ENCODE measurements around the gene SDHAF4.

- TF ChIP-seq, protein P1, sequence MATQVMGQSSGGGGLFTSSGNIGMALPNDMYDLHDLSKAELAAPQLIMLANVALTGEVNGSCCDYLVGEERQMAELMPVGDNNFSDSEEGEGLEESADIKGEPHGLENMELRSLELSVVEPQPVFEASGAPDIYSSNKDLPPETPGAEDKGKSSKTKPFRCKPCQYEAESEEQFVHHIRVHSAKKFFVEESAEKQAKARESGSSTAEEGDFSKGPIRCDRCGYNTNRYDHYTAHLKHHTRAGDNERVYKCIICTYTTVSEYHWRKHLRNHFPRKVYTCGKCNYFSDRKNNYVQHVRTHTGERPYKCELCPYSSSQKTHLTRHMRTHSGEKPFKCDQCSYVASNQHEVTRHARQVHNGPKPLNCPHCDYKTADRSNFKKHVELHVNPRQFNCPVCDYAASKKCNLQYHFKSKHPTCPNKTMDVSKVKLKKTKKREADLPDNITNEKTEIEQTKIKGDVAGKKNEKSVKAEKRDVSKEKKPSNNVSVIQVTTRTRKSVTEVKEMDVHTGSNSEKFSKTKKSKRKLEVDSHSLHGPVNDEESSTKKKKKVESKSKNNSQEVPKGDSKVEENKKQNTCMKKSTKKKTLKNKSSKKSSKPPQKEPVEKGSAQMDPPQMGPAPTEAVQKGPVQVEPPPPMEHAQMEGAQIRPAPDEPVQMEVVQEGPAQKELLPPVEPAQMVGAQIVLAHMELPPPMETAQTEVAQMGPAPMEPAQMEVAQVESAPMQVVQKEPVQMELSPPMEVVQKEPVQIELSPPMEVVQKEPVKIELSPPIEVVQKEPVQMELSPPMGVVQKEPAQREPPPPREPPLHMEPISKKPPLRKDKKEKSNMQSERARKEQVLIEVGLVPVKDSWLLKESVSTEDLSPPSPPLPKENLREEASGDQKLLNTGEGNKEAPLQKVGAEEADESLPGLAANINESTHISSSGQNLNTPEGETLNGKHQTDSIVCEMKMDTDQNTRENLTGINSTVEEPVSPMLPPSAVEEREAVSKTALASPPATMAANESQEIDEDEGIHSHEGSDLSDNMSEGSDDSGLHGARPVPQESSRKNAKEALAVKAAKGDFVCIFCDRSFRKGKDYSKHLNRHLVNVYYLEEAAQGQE (IDR thresholded peaks at IDR 0.05; ENCODE audit: insufficient replicate concordance, low read depth): no peak
- TF ChIP-seq SPI1 (IDR thresholded peaks at IDR 0.05; ENCODE audit: borderline replicate concordance, low read depth): no peak
- TF ChIP-seq, protein P2, sequence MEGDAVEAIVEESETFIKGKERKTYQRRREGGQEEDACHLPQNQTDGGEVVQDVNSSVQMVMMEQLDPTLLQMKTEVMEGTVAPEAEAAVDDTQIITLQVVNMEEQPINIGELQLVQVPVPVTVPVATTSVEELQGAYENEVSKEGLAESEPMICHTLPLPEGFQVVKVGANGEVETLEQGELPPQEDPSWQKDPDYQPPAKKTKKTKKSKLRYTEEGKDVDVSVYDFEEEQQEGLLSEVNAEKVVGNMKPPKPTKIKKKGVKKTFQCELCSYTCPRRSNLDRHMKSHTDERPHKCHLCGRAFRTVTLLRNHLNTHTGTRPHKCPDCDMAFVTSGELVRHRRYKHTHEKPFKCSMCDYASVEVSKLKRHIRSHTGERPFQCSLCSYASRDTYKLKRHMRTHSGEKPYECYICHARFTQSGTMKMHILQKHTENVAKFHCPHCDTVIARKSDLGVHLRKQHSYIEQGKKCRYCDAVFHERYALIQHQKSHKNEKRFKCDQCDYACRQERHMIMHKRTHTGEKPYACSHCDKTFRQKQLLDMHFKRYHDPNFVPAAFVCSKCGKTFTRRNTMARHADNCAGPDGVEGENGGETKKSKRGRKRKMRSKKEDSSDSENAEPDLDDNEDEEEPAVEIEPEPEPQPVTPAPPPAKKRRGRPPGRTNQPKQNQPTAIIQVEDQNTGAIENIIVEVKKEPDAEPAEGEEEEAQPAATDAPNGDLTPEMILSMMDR (IDR thresholded peaks at IDR 0.05; ENCODE audit: insufficient read depth, low read length): no peak
- TF ChIP-seq POLR2AphosphoS5 (IDR thresholded peaks at IDR 0.05; ENCODE audit: low read depth): no peak
Observed at GRCh38 chr6:70593118-70593486, 26.4 kb downstream of the SDHAF4 start.
